HG02885 (cell line): ENCODE measurements around the gene SPARC.

Source experiments
- ATAC-seq: cut with Tn5 transposase; IDR thresholded peaks from one replicate; pipeline ENCODE4 v1.9.1; 2021; ENCODE audit warnings: mild to moderate bottlenecking; ENCODE audit not compliant: unreplicated experiment, poor library complexity

SPARC gene

GRCh38 chr5:151663617-151664293, 23.0 kb downstream of the SPARC start:
- ATAC-seq, result no peak

- peak; percentile 42 for ATAC-seq
Observed at GRCh38 chr5:151662805-151663204, 23.9 kb downstream of the SPARC start.

GRCh38 chr5:151661968-151662732, 24.6 kb downstream of the SPARC start:
- ATAC-seq, result peak; percentile 73

- no peak for ATAC-seq
Observed at GRCh38 chr5:151660616-151661495, 25.9 kb downstream of the SPARC start.

- ATAC-seq, result peak; percentile 64
Observed at GRCh38 chr5:151659001-151659754, 27.5 kb downstream of the SPARC start.

- no peak for ATAC-seq
Observed at GRCh38 chr5:151657114-151657513, 29.6 kb downstream of the SPARC start.

- no peak for ATAC-seq
Observed at GRCh38 chr5:151656311-151656710, 30.4 kb downstream of the SPARC start.

- peak; percentile 99 for ATAC-seq
Observed at GRCh38 chr5:151651997-151652645, 34.6 kb downstream of the SPARC start.

- no peak for ATAC-seq
Observed at GRCh38 chr5:151648988-151649387, 37.7 kb downstream of the SPARC start.

GRCh38 chr5:151648089-151648488, 38.6 kb downstream of the SPARC start:
- no peak for ATAC-seq

GRCh38 chr5:151647320-151647861, 39.3 kb downstream of the SPARC start:
- no peak for ATAC-seq

- ATAC-seq, result no peak
Observed at GRCh38 chr5:151646334-151646733, 40.4 kb downstream of the SPARC start.

GRCh38 chr5:151643388-151643787, 43.3 kb downstream of the SPARC start:
- no peak for ATAC-seq

- ATAC-seq, result no peak
Observed at GRCh38 chr5:151642472-151643140, 44.1 kb downstream of the SPARC start.

- ATAC-seq, result no peak
Observed at GRCh38 chr5:151638619-151639018, 48.1 kb downstream of the SPARC start.

- ATAC-seq, result no peak
Observed at GRCh38 chr5:151637676-151638075, 49.0 kb downstream of the SPARC start.

- no peak for ATAC-seq
Observed at GRCh38 chr5:151633892-151634291, 52.8 kb downstream of the SPARC start.

GRCh38 chr5:151632941-151633340, 53.8 kb downstream of the SPARC start:
- ATAC-seq, result no peak

GRCh38 chr5:151632524-151632923, 54.2 kb downstream of the SPARC start:
- no peak for ATAC-seq
